NCI-H82 treated with DMSO at 0.1 percent for 48 hours (cell line): ENCODE data around the gene KLHDC2.
A peak's percentile ranks its signal among the peaks of the same experiment; 100 is the strongest.
"Not testable (repeated sequence)": the region's sequence is repeated elsewhere in the genome, so short reads cannot be mapped to it uniquely, and the experiment has no call there.

Experiments used
- DNase-seq: peaks from one replicate; lab custom pipeline; 2025; ENCODE audit not compliant: unreplicated experiment; lab: John Stamatoyannopoulos, UW

The KLHDC2 gene, protein sequence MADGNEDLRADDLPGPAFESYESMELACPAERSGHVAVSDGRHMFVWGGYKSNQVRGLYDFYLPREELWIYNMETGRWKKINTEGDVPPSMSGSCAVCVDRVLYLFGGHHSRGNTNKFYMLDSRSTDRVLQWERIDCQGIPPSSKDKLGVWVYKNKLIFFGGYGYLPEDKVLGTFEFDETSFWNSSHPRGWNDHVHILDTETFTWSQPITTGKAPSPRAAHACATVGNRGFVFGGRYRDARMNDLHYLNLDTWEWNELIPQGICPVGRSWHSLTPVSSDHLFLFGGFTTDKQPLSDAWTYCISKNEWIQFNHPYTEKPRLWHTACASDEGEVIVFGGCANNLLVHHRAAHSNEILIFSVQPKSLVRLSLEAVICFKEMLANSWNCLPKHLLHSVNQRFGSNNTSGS

DNA sequence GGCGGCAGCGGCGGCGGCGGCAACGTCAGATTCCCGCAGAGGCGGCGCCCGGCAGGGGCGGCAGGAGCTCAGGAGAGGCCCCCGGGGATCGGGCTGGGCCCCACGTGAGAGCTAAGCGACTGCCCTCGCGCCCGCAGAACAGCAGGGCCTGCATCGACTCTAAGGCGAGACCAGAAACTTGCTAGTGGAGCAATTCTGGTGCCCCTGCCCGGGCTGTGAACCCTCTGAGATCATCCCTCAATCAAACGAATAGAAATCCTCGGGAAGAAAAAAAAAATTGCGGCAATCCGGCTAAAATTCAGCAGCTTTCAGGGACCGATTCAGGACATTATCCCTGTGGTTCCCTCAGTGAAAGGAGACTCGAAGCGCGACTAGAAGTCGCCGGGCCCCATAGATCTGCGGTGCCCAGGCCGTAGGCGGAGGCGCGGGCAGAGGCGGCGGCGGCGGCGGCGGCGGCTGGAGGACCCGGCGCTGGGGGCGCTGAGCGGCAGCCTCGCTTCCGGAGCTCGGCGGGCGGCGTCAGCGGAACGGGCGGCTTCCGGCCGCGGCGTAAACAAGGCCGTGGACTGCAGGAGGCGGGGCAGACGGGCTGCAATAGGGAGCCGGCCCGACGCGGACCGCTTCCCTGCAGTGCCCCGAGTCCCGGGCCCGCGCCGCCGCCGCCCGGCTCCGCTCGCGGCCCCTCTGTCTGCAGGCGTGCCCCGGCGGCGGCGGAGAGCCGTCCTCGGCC, at the start of gene KLHDC2:
TSS of gene KLHDC2 (plus strand) at position 583 of the 730 bp plus-strand sequence. CDS start 316 bp downstream, outside the sequence.
- DNase-seq: peak; percentile 24

DNA sequence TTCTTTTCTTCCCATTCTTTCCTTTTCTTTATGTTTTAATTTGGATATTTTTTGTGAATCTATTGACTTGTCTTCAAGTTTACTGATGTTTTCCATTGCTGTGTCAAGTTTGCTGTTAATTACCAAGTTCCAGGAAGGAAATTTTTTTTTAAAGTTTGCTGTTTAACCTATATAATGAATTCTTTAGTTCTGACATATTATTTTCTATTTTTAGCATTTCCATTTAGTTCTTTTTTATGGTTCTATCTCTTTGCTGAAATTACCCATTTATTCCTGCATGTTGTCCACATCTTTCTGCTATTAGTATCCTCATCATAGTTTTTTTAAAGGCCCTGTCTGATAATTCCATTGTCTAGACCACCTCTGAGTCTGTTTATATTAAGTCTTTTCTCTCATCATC, 47.2 kb upstream of the KLHDC2 start:
- no peak for DNase-seq

DNA sequence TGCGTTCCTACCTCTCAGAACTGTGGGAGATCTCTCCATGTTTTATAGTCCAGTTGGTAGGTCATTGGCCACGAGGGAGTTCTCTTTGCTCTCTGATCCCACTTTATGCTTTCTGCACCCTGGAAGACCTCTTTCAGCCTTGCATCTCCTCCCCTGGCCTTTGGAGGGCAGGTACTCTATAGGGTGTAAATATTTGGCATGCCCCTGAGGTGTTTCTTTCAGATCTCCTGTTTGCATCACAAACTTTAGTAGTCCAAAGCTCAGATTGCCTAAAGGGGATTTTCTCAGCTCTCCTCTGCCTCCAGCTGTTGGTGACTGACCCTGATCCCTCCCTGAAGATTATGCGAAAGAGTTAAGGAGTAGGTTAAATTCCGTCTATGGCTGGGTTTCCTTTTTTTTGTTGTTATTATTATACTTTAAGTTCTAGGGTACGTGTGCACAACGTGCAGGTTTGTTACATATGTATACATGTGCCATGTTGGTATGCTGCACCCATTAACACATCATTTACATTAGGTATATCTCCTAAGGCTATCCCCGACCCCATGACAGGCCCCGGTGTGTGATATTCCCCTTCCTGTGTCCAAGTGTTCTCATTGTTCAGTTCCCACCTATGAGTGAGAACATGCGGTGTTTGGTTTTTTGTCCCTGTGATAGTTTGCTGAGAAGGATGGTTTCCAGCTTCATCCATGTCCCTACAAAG, 46.1 kb upstream of the KLHDC2 start:
- DNase-seq: not testable (repeated sequence)

DNA sequence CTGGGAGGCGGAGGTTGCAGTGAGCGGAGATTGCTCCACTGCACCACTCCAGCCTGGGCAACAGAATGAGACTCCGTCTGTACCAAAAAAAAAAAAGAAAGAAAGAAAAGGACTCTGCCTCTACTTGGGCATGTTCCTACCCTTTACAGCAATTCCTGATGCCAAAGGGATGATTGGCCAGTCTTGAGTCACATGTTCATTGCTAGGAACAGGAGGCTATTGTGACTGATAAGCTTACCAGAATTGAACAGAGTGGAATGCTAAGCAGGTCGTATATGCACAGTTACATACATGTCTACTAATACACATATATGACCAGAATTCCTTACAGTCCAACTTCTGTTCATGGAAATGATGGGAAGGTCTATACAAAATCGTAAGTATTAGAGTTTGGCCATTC, 40.8 kb upstream of the KLHDC2 start:
- no peak for DNase-seq

DNA sequence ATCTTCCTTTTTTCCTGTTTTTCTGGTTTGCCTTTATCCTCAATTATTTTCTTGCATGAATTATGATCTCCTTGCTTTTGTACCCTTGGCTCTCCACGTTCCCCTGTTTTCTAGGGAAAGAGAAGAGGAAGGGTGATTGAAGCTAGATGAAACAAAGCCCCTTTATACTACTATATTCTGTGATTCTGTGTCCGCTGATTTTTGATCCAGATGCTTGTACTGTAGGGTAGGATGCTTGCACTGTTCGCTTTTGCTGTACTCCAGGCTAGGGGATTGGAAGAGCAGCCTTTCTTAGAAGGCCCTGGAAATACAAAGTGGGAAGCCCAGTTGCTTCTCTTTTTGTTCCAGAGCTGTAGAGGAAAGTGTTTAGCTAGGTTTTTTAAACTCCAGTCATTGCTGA, 35.1 kb upstream of the KLHDC2 start:
- DNase-seq: no peak

DNA sequence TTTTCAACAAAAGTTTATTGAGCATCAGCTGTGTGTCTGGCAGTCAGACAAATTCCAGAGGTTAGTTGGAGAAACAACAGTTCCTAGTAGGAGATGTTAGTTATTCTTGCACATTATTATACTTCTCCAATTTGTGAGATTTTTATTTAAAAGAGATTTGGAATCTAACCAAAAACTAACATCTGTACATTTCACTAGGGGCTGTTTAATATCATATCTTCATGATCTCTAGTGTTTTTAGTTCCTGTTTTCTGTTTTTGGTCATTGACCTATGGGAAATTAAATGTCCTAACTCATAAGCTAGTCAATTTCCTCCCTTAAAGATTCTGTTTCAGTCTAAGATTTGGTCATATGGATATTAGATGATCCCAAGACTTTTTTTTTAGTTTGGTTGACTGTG, 34.1 kb upstream of the KLHDC2 start:
- no peak for DNase-seq

DNA sequence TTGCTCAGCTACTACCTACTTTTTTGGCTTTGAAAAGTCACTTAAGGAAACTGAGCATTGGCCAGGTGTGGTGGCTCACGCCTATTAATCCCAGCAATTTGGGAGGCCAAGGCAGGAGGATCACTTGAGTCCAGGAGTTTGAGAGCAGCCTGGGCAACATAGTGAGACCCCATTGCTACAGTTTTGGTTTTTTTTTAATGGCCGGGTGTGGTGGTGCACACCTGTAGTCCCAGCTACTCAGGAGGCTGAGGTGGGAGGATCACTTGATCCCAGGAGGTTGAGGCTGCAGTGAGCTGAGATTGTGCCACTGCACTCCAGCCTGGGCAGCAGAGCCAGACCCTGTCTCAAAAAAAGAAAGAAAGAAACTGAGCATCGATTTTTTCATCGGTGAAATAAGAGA, 32.3 kb upstream of the KLHDC2 start:
- not testable (repeated sequence) for DNase-seq

DNA sequence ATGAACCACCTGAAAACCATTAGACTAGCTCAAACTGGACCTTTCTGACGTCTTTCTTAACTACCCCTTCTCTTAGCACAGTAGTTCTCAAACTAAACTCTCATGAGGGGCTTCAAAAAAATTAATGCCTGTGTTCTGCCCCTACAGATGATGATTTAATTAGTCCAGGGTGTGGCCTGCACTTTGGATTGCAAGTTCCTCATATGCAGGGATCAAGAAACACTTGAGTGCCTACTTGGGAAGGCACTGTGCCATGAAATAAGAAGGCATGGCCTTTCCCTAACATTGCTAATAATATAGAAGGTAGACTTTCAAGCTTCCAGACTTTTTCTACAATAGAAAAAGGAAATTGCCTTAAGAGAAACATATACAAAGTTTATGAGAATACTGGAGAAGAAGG, 22.8 kb upstream of the KLHDC2 start:
- no peak for DNase-seq

DNA sequence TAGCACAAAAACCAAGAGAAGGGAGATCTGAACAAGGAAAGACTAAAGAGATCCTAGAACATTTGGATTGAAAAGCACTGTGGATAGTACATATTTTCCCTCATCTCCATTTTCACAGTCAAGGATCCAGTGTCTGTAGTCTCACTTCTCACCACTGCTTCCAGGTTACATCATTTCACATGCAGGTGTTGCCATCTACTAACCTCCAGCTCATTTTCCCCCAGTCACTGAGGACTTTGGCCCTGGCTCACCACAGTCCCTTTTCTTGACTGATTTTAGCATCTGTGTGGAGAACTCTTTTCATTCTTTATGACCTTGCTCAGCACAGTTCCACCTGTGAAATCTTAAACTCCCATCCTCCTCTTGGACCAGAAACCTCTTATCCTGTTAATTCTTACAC, 21.5 kb upstream of the KLHDC2 start:
- not testable (repeated sequence) for DNase-seq

DNA sequence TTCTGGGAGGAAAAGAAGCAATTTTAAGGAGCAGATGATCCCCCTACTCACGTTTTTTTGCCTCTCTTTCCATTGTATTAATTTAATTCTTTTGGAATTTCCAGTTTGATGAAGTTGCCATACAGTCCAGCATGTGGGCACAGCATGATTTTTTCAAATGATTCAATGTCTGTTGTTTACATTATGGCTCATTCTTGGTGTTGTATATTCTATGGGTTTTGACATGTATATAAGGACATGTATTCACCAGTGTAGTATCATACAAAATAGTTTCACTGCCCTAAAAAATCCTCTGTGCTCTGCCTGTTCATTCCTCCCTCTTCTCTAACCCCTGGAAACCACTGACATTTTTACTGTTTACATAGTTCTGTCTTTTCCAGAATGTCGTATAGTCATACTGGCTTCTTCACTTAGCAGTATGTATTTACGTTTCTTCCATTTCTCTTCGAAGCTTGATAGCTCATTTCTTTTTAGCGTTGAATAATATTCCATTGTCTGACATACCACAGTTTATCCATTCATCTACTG, 13.3 kb upstream of the KLHDC2 start:
- DNase-seq: no peak

DNA sequence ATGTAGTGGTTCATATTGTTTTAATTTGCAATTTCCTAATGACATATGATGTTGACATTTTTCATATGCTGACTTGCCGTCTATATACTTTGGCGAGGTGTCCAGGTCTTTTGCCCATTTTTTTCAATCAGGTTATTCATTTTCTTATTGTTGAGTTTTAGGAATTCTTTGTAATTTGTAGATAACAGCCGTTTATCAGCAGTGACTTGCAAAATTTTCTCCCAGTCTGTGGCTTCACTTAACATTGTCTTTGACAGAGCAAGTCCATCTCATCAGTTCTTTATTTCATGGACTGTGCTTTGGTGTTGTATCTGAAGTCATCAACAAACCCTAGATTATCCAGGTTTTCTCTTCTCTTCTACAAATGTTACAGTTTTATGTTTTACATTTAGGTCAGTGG, 12.6 kb upstream of the KLHDC2 start:
- DNase-seq: no peak

DNA sequence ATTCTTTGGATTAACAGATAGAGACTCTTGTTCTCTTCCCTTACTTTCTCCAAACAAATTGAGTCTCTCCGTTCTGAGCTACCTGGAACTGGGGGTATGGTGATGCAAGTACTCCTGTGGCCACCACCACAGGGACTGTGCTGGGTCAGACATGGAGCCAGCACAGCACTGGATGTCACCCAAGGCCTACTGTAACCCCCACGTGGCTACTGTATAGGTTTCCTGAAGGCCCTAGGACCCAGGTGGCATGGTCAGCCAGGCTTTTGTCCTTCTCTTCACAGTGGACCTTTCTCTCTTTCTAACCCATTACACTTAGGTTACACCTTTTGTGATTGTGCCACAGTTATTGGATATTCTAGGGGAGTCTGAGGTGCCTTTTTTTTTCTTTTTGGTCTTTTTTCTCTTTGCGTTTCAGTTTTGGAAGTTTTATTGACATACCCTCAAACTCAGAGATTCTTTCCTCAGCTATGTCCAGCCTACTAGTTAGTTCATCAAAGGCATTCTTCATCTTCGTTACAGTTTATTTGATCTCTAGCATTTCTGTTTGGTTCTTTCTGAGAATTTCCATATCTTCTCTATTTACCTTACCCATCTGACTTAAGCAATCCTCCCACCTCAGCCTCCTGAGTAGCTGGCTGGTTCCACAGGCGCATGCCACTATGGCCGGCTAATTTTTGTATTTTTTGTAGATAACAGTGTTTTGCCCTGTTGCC, 6.0 kb upstream of the KLHDC2 start:
- no peak for DNase-seq

DNA sequence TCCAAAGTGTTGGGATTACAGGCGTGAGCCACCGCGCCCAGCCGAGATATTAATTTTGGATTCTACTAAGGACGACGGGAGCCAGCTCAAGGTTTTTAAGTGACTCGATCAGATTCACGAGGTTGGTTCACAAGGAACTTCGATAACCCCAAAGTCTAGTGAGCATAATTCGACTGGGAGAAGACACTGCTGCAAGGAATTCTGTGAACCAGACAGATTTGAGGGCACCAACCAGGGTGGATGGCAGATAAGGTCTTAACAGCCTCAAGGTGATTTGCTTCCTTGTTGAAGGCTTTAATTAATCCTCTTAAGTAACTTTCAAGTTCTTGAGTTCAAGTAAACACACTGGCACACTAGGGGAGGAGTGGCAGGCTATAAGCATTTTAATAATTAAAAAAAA, 1.1 kb upstream of the KLHDC2 start:
- peak; percentile 83 for DNase-seq

DNA sequence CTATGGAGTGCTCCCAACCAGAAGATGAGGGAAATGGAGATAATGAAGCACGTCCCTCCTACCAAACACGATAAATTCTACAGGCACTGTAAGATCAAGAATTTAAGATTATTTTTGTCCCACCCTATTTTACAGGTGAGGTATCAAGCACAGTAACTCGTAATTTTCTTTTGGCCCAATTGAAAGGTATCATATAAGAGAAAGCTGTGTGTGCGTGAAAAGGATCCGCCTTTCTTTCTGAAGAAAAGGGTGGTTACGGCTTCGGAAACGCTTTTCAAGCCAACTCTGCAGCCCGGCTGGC, 733 bp upstream of the KLHDC2 start:
- peak; percentile 54 for DNase-seq

DNA sequence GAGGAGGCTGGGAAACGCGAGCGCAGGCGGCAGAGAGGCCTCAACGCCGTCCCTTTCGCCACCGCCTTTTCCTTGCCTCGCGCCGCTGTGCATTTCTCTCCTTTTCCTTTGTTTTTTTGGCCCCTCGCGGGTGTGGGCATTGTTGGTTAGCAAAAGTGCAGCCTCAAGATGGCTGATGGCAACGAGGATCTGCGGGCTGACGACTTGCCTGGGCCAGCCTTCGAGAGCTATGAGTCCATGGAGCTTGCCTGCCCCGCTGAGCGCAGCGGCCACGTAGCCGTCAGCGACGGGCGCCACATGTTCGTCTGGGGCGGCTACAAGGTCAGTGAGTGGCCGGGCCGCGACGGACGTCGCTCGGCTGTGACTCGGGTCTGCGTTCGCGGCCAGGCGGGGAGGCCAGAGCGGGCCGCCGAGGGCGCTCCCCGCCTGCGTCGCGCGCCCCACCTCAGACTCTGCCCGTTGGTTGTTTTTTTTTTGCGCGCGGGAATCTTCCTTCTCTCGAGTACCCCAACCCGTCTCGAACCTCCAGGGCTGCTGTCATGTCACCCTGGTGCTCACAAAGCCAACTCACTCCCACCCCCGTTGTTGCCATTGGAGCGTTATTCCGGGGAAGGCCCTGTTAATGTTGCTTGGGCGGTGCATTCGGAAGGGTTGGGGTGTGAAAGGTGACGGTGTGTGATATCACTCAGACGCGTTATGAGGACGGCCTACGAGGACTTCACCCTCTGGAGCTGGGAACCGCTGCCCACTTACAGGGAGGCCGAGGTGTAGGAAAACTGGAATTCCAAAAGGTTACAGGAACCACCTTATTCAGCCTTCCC, 558 bp downstream of the KLHDC2 start:
- DNase-seq: no peak

DNA sequence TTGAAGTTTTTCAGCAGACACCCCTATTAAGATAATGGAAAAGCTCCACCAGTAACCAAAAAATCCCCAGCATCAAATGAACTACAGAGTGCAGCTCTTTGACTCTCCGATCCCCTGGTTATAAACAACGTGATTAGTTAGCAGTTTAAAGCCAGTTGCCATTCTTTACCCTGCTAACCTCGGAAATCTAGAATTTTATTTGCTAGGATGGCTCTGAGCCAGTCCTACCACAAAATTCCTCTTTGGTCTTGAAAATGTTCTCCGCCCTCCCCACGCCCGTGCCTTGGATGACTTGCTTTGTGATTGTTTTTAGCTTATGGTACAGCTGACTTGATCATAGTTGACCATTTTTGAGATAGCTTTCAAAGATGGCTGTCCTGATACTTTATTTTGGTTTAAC, 1.2 kb downstream of the KLHDC2 start:
- DNase-seq: no peak

DNA sequence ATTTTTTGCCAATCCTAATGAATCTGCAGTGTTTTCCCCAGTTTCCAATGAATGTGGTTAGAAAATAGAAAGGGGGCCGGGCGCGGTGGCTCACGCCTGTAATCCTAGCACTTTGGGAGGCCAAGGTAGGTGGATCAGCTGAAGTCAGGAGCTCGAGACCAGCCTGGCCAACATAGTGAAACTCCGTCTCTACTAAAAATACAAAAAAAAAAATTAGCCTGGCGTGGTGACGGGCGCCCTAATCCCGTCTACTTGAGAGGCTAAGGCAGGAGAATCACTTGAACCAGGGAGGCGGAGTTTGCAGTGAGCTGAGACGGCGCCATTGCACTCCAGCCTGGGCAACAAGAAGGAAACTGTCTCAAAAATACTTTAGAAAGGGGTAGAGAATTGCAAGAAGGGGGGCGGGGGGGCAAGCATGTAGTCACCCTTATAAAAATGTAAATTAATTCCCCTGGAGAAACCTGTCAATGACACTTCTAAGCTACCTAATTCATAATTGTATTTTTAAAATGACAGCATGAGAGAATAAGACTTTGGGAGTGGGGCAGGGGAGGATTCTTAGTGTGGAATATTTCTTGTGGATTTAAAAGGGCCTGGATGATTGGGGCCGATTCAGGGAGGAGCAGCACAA, 1.7 kb downstream of the KLHDC2 start:
- DNase-seq: no peak

DNA sequence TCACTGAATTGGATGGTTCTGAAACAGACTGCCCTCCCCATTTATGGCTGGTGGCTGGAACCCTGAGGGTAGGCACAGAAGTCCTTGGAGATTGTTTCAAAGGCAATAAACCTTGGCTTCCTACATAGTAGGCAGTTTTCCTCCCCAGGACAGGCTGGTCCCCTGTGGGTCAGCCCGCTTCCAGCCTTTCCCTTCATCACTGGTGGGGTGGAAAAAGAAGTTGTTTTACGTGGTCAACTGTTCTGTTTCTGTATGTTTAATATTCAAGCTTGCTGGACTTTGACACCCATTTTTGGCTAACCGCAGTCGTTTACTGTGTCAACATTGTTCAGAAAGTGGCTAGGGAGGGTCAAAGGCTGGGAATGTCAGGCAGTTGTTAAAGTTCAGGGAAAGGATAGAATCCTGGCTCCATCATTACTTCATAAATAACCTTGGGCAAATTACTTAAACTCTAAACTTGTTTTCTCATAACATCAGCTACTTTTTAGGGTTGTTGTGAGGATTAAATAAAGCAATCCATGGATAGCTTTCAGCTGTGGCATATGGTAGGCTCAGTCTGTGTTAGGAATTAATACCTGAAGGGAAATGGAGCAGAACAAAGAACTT, 2.4 kb downstream of the KLHDC2 start:
- peak; percentile 27 for DNase-seq

DNA sequence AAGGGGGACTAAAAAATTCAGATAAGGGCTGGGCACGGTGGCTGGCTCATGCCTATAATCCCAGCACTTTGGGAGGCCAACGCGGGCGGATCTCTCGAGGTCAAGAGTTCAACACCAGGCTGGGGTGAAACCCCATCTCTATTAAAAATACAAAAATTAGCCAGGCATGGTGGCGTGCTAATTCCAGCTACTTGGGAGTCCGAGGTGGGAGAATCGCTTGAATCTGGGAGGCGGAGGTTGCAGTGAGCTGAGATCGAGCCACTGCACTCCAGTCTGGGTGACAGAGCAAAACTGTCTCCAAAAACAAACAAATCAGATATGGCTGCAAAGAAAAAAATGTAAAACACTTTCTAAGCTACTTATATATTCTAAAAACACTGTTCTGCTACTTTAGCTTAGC, 3.7 kb downstream of the KLHDC2 start:
- DNase-seq: not testable (repeated sequence)
